ENCODE results near the gene NMRAL1.

NMRAL1 gene

GRCh38 chr16:4463522-4464163 is 10.8 kb downstream of the NMRAL1 start:
- DNase-seq, result no peak

DNA sequence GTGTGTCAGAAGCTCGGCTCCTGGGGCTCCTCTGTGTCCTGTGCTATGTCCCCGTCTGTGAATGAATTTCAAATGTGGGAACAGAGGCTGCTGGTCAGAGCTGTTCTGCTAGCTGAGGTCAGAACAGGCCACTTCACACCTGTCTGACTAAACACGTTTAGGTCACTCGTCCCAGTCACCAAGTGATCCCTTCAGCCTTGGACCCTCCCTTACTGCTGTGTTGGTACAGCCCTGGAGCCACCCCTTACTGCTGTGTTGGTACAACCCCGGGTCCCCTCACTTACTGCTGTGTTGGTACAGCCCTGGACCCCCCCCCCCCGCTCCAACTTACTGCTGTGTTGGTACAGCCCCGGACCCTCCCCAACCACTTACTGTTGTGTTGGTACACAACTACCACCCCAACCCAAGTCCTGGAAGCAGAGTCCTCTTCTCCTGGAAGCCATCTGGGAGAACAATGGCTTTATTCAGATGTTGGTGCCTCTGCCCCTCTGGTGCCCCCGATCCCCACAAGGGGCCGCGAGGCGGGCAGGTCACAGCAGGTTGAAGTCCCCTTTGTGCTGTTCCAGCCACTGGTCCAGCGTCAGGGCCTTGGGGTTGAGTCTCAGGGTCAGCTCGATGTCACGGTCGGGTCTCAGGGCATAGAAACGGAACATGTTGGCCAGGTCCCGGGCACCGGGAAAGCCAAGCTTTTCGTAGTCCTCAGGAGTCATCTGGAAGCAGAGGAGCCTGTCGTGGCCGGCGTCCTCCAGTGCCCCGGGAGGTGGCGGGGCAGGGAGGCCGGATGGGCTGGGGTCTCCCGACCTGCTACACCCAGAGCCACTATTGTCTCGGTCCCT is 13.0 kb downstream of the NMRAL1 start:
- no peak for DNase-seq

GRCh38 chr16:4460936-4461249 is 13.5 kb downstream of the NMRAL1 start:
- DNase-seq, result no peak

DNA sequence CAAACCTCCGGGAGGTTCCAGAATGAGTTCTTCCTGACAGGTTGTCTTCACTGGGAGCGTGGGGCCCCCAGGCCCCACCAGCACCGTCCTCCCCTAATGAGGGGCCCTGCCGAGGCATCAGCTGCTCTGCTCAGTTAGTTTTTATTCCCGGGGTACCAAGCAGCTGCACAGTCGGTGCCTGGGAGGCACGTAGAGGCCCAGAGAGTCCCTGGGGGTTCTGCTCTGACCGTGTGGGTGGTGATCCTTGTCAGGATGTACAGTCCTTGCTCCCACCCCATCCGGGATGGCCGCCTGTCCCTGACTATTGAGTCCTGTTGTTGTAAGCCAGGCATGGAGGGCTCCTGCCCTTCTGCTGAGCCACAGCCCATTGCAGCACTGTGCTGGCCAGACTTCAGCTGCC is 18.5 kb downstream of the NMRAL1 start:
- no peak for DNase-seq

DNA sequence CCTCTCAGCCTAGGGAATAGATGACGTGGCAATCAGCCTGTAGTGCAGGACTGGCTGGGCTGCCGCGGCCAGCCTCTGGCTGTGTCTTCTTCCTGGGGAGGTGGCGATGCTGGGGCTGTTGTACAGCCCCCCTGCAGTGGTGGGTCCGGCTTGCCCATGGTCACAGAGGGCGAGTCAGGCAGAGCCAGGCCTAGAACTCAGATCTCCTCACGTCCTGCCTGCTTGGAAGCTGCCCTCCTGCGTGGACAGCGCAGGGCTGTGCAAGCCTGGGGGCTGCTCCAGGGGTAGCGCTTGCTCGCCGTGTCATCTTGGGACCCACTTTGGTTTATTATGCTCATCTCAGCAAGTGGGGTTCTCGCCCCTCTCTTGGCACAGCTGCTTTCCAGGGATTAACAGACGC is 19.3 kb downstream of the NMRAL1 start:
- no peak for DNase-seq

GRCh38 chr16:4454623-4455022 is 19.8 kb downstream of the NMRAL1 start:
- DNase-seq, result no peak

DNA sequence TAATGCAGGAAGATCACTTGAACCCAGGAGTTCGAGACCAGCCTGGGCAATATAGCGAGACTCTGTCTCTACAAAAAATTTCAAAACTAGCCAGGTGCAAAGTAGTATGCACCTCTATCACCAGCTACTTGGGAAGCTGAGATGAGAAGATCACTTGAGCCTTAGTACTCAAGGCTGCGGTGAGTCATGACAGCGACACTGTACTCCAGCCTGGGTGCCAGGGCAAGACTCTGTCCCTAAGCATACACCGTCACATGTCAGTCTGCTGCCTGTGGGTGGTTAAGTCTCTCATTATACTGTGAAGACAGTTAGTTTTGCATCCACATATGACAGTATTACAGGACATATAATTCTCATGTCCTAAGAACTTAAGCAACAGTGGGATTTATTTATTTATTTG is 21.8 kb downstream of the NMRAL1 start:
- DNase-seq, result no peak

DNA sequence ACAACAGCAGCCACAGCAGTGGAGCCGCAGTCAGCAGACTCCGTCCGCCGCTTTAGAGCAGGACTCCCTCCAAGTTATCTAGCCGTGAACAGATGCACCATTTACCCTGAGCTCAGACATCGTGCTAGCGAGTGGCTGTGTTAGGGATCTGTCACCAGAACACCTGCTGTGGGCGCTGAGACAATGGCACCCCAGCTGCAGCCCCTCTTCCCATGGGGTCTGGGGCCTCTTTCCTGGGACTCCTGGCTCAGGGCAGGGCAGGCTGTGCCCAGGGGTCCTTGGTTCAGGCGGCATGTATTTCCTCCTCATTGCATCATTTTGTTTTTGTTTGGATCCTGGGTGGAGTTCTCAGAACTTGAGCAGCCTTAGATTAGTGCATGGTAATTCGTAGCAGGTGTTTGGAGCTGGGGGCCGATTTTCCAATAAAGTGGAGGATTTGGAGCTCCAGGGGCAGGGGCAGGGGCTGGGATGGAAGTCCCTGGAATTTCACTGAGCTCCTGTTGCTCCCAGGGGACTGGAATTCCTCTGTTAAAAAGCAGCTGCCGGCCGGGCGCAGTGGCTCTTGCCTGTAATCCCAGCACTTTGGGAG is 23.4 kb downstream of the NMRAL1 start:
- DNase-seq, result no peak

DNA sequence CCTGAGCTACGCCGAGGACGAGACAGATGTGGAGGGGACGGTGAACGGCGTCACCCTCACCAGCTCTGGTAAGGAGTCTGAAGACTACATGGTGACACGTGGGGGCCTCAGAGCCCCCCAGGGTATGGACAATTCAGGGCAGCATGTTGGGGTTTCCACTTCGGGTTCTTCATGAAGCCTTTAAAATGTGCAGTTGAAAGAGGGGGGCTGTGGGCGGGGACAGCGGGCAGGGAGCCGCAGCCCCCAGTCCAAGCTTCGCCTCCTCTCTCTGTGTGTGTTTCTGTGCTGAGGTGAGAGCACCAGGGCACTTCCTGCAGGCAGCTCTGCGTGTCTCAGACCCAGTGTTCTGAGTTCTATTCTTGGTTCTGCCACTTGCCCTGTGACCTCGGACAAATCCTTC is 24.0 kb downstream of the NMRAL1 start:
- no peak for DNase-seq

- no peak for DNase-seq
Measured at GRCh38 chr16:4443986-4444385, 30.4 kb downstream of the NMRAL1 start.

- no peak for DNase-seq
Measured at GRCh38 chr16:4443271-4443670, 31.2 kb downstream of the NMRAL1 start.

DNA sequence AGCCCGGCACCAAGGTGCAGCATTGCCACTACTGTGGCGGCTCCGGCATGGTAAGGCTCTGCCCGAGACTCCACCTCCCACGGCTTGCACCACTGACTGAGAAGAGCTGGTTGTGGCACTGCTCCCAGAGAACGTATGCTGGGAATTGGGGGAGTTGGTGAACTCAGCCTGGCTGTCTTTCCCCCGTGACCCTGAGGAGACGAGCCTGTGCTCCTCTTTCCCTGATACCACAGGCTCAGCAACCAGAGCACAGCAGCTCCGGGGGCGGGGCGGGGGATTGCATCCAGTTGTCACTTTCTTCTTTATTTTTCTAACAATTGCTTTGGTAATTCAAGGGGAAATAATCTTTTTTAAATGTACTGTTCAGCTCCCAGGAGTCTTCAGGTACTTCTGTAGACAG is 32.1 kb downstream of the NMRAL1 start:
- no peak for DNase-seq

DNA sequence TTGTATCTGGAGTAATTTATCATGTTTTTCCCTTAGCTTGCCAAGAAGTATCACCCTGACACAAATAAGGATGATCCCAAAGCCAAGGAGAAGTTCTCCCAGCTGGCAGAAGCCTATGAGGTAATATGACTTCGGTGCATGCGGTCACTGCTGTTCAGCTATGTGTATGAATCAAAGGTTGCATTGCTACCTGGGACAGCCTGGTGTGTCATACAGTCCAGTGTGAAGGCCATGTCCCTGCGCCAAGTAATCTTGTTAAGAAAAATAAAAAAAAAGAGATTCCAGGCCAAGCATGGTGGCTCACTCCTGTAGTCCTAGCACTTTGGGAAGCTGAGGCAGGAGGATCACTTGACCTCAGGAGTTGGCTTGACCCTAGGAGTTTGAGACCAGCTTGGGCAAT is 37.1 kb downstream of the NMRAL1 start:
- DNase-seq, result no peak

- DNase-seq, result no peak
Measured at GRCh38 chr16:4435337-4436067, 38.9 kb downstream of the NMRAL1 start.

DNA sequence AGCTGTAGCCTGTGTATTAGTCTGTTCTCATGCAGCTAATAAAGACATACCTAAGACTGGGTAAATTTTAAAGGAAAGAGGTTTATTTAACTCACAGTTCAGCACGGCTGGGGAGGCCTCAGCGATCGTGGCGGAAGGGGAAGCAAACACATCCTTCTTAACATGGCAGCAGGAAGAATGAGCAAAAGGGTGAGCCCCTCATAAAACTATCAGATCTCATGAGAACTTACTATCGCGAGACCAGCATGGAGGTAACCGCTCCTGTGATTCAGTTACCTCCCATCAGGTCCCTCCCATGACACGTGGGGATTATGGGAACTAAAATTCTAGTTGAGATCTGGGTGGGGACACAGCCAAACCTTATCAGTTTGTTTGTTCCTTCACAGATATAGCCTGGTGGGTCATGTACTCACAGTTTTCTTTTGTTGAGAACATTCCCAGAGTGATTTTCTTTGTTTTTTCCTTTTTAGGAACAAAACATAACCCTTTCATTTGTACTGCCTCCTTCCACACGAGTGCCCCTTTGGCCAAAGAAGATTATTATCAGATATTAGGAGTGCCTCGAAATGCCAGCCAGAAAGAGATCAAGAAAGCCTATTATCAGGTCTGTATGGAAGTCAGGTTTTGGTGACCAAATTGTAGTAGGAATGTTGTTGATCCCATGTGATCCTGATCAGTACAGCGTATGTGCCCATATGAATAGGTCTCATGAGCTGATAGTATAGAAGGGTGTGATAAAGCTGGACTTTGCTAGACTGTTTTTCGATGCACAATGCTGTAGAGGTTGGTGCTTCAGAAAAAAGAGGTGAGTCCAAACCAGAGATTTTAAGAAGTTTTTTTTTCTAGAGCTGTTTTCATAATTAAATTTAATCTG is 40.3 kb downstream of the NMRAL1 start:
- no peak for DNase-seq

GRCh38 chr16:4433228-4433627 is 41.2 kb downstream of the NMRAL1 start:
- no peak for DNase-seq

GRCh38 chr16:4431023-4431422 is 43.4 kb downstream of the NMRAL1 start:
- DNase-seq, result no peak

DNA sequence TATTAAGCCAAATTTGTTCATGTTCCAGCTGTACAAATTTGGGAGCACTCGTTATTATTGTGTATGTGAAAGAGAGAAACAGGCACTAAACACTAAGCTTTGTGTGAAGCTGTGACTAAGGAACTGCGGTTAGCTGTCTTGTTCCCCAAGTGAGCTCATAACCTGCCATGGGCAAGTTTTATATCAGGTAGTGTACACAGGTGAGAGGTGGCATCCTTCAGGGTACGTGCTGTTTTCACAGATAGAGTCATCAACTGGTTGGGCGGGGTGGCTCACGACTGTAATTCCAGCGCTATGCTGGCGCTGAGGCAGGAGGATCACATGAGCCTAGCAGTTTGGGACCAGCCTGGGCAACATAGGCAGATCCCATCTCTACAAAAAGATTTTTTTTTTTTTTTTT is 45.9 kb downstream of the NMRAL1 start:
- no peak for DNase-seq

DNA sequence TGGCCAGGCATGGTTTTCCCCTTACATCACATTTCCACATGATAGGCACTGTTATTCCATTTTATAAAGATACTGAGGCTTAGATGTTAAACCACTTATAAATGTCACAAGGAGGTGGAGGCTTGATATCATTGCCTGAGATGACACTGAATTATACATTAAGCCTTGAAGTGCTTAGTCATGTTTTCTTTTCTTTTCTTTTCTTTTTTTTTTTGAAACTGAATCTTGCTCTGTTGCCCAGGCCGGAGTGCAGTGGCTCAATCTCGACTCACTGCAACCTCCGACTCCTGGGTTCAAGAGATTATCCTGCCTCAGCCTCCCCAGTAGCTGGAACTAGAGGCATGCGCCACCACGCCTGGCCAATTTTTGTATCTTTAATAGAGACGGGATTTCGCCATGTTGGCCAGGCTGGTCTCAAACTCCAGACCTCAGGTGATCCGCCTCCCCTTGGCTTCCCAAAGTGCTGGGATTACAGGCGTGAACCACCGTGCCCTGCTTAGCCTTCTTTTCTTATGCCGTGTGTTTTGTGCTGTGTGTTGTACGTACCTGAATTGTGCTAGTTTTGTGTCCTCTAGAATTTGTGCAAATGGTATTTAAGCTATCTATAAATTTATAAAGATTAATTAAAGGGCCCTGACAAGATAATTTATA is 47.6 kb downstream of the NMRAL1 start:
- no peak for DNase-seq

- no peak for DNase-seq
Measured at GRCh38 chr16:4426021-4426684, 48.3 kb downstream of the NMRAL1 start.

DNA sequence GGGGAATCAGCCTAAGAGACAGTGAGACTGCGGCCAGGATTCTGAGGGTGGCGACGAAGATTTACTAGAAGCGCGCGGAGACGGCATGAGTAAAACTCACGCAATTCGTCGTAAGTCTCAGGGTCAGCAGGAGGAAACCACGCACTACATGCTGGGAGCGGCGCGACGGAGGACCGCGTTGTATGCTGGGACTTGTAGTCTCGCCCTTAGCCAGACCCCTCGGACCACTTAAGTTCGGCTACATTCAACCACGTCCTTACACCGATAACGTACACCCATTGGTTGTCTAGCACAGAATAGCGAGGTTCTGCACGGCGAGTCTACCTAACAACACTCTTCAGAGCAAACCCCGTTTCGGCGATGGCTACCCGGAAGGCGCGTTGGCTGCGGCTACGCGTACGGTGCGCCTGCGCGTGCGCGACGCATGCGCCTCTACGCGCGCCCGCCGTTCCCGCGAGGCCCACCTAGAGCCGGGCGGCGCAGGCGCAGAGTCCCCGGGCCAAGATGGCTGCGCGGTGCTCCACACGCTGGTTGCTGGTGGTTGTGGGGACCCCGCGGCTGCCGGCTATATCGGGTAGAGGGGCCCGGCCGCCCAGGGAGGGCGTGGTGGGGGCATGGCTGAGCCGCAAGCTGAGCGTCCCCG is 48.9 kb downstream of the NMRAL1 start, which contains the start of gene DNAJA3:
Gene DNAJA3, plus strand, starts transcription at position 491 of the 643 bp plus-strand sequence. Its CDS starts 14 bp downstream, at position 505.
- DNase-seq, result peak; percentile 95

Data from activated CD4-positive, alpha-beta T cell treated with anti-CD3 and anti-CD28 coated beads, Interleukin-10, Interleukin-2, amounts not matched to agents 100 ng/mL and 50 ng/mL, durations not matched to agents 16 hours and 8 hours (primary cell).